Chondrocyte (in vitro differentiated cells): ENCODE data around the gene ZP3. TPM values are rescaled to one million over a fixed set of nuclear protein-coding genes. Genes with fewer than 3 reads are reported as not detected.
A peak's percentile ranks its signal among the peaks of the same experiment; 100 is the strongest.
"Not testable (repeated sequence)": the region's sequence is repeated elsewhere in the genome, so short reads cannot be mapped to it uniquely, and the experiment has no call there.

Source experiments
- DNase-seq: peaks from one replicate; pipeline ENCODE4 v3.0.0; 2021; ENCODE audit warnings: mixed read lengths, low spot score
- H3K27ac Mint-ChIP-seq: one replicate; pipeline ENCODE4 v1.8.0; 2021; ENCODE audit warnings: mild to moderate bottlenecking, moderate library complexity, mixed read lengths; ENCODE audit not compliant: unreplicated experiment
- H3K27me3 Mint-ChIP-seq: 2 replicates; pipeline ENCODE4 v1.8.0; 2021; ENCODE audit warnings: low read depth, mixed read lengths
- H3K36me3 Mint-ChIP-seq: 2 replicates; pipeline ENCODE4 v1.8.0; 2021; ENCODE audit warnings: low read depth, mixed read lengths
- H3K4me1 Mint-ChIP-seq: 2 replicates; pipeline ENCODE4 v1.8.0; 2021; ENCODE audit warnings: low read depth, mild to moderate bottlenecking, mixed read lengths
- H3K4me3 Mint-ChIP-seq: one replicate; pipeline ENCODE4 v1.8.0; 2021; ENCODE audit warnings: mild to moderate bottlenecking, moderate library complexity, mixed read lengths; ENCODE audit not compliant: unreplicated experiment
- H3K9me3 Mint-ChIP-seq: 2 replicates; pipeline ENCODE4 v1.8.0; 2021; ENCODE audit warnings: low read depth, mixed read lengths
- CTCF ChIP-seq: fragments of 200-600 bp; sonication (generic); IDR thresholded peaks from 2 replicates; pipeline ENCODE4 v1.5.0; 2021; ENCODE audit warnings: antibody characterized with exemption, mild to moderate bottlenecking, moderate library complexity
- total RNA-seq: library from RNA; stranded (reverse); gene quantifications from 3 replicates; pipeline ENCODE4 v1.2.1, GENCODE V29; 2021

ZP3 gene
- total RNA-seq, 1 donor from 2014 or later: not detected

GRCh38 chr7:76383089-76383944, 41.4 kb upstream of the ZP3 start:
- Mint-ChIP-seq H3K27ac (no peak overlapping the region), H3K4me1 (peaks cover 15% of the 10 kb centered on the region), H3K9me3 (no peaks in the 10 kb centered on the region), H3K27me3 (no peaks in the 10 kb centered on the region), H3K36me3 (no peaks in the 10 kb centered on the region), H3K4me3 (no peak overlapping the region)
- no peak for TF ChIP-seq CTCF
- DNase-seq: no peak

- H3K4me3 Mint-ChIP-seq: no peak overlapping the region
- H3K36me3 Mint-ChIP-seq: no peaks in the 10 kb centered on the region
- no peaks in the 10 kb centered on the region for H3K9me3 Mint-ChIP-seq
- DNase-seq: no peak
- no peak for TF ChIP-seq CTCF
- no peaks in the 10 kb centered on the region for H3K27me3 Mint-ChIP-seq
- H3K4me1 Mint-ChIP-seq: peaks cover 6% of the 10 kb centered on the region
- H3K27ac Mint-ChIP-seq: no peak overlapping the region
These were observed 38.0 kb upstream of the ZP3 start for GRCh38 chr7:76386691-76387260.

- not testable (repeated sequence) for H3K36me3 Mint-ChIP-seq, DNase-seq, H3K9me3 Mint-ChIP-seq, H3K4me3 Mint-ChIP-seq, H3K27ac Mint-ChIP-seq, H3K27me3 Mint-ChIP-seq
- H3K4me1 Mint-ChIP-seq: peaks cover 11% of the 10 kb centered on the region
These were observed 37.0 kb upstream of the ZP3 start for GRCh38 chr7:76387789-76388188.

- H3K4me1 Mint-ChIP-seq: peaks cover 18% of the 10 kb centered on the region
These were observed 34.7 kb upstream of the ZP3 start for GRCh38 chr7:76390092-76390491.

GRCh38 chr7:76392531-76393115, 32.1 kb upstream of the ZP3 start:
- no peak for TF ChIP-seq CTCF
- Mint-ChIP-seq H3K27ac (peak overlapping the region; percentile 88), H3K4me1 (peaks cover 18% of the 10 kb centered on the region), H3K4me3 (peak overlapping the region; percentile 73), H3K36me3 (no peaks in the 10 kb centered on the region), H3K27me3 (no peaks in the 10 kb centered on the region), H3K9me3 (no peaks in the 10 kb centered on the region)
- DNase-seq: no peak

More at GRCh38 chr7:76390092-76390491, 34.7 kb upstream of the ZP3 start:
- no peak overlapping the region for H3K4me3 Mint-ChIP-seq
- no peaks in the 10 kb centered on the region for H3K9me3 Mint-ChIP-seq
- no peaks in the 10 kb centered on the region for H3K27me3 Mint-ChIP-seq
- DNase-seq: no peak
- H3K27ac Mint-ChIP-seq: no peak overlapping the region
- H3K36me3 Mint-ChIP-seq: no peaks in the 10 kb centered on the region
- TF ChIP-seq CTCF: no peak
